A204.1 (cell line): ENCODE measurements around the gene SLC35B4.
A peak's percentile ranks its signal among the peaks of the same experiment; 100 is the strongest.

Experiments
- FAIRE-seq: peaks from 2 replicates; lab custom pipeline; 2012; peaks lifted over from hg19 to GRCh38; lab: Jason Lieb, UNC

The SLC35B4 gene, protein sequence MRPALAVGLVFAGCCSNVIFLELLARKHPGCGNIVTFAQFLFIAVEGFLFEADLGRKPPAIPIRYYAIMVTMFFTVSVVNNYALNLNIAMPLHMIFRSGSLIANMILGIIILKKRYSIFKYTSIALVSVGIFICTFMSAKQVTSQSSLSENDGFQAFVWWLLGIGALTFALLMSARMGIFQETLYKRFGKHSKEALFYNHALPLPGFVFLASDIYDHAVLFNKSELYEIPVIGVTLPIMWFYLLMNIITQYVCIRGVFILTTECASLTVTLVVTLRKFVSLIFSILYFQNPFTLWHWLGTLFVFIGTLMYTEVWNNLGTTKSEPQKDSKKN

GRCh38 chr7:134316539-134317344 is at the start of gene SLC35B4:
Gene SLC35B4 (minus strand): TSS chr7:134316930. CDS start chr7:134316751, 179 bp downstream.
- peak; percentile 97 for FAIRE-seq

- FAIRE-seq, result no peak
These were observed 49.8 kb upstream of the SLC35B4 start for GRCh38 chr7:134366481-134366880.

DNA sequence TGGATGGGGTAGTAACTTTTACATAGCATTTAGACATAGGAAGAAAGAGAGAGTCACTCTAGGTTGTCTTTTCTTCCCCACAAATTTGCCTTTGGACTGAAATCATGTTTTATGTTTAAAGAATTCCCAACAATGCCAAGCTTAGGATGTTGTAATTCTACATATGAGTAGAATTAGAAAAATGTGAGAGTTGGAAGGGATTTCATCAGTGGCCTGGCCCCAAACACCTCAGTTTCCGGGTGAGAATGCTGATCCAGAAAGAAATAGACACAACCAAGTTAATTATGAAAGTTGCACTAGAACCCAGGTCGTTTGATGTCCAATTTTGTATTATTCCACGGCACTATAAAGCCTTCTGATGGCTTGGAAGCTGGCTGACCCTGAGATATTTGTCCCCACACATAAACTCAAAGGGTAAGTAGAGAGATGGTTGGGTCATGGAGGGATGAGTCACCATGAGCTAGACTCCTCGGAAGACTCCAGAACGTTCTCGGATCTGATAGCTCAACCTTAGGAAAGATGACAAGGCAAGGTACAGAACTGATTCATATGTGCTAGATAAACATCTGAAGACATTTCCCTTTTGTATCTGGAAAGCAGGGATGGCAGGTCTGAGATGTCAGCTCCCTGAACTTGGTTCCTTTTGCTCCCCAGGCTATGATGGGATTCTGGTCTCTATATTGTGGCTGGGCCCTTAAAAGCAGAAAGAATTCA is 48.8 kb upstream of the SLC35B4 start:
- no peak for FAIRE-seq

GRCh38 chr7:134364619-134365037 is 47.9 kb upstream of the SLC35B4 start:
- no peak for FAIRE-seq

- no peak for FAIRE-seq
These were observed 46.1 kb upstream of the SLC35B4 start for GRCh38 chr7:134362587-134363483.

GRCh38 chr7:134359787-134360432 is 43.2 kb upstream of the SLC35B4 start:
- FAIRE-seq, result no peak

- FAIRE-seq, result no peak
These were observed 40.8 kb upstream of the SLC35B4 start for GRCh38 chr7:134357486-134357885.

DNA sequence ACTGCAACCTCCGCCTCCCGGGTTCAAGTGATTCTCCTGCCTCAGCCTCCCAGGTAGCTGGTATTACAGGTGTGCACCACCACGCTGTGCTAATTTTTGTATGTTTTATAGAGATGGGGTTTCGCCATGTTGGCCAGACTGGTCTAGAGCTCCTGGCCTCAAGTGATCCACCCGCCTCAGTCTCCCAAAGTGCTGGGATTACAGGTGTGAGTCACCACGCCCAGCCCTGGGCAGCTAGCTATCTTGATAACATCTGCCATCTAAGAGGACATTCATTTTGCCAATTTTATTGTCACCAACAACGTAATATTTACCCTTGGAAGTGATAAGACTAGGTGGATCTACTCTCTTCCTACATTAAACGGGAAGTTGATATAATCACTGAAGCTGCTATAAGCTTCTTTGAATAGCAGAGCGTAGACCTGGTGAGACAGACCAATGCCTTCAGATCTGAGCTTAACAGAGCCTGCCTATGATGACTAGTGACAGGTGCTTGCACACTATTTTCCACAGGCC is 39.7 kb upstream of the SLC35B4 start:
- no peak for FAIRE-seq

- FAIRE-seq, result no peak
These were observed 39.2 kb upstream of the SLC35B4 start for GRCh38 chr7:134355927-134356326.

GRCh38 chr7:134355004-134355525 is 38.3 kb upstream of the SLC35B4 start:
- FAIRE-seq, result no peak

DNA sequence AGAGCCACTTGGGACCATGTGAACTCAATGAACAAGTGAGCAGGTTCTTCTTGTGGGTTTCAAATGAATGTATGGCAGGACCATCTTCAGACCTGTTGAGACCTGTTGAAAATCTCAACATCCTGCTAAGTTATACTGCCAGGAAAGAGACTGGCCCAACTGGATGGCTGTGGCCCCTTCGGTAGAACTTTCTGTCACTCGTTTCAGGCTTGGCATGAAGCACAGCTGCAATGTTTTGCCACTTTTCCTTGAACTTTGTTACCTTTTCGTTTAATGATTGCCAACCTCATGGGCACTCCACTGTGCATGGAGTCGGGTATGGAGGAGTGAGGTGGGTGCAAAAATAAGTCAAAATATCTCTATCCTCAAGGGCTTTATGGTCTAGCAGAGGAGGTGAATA is 36.7 kb upstream of the SLC35B4 start:
- FAIRE-seq, result no peak

GRCh38 chr7:134351424-134351823 is 34.7 kb upstream of the SLC35B4 start:
- FAIRE-seq, result no peak

GRCh38 chr7:134350709-134351108 is 34.0 kb upstream of the SLC35B4 start:
- FAIRE-seq, result no peak

DNA sequence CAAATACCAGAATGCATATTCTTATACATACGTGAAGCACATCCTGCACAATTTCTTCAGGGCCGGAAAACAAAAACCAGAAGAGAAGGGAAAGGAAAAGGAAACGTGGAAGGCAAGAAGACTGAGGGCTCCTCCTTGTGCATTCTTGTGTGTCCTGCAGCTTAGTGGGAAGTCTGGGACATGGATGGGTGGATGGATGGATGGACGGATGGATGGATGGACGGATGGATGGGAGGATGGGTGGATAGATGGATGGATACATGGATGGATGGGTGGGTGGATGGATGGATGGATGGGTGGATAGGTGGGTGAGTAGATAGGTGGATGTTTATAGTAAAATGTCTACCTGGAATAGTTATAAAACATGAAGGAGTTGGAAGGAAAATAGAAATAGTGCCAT is 30.8 kb upstream of the SLC35B4 start:
- FAIRE-seq, result no peak

DNA sequence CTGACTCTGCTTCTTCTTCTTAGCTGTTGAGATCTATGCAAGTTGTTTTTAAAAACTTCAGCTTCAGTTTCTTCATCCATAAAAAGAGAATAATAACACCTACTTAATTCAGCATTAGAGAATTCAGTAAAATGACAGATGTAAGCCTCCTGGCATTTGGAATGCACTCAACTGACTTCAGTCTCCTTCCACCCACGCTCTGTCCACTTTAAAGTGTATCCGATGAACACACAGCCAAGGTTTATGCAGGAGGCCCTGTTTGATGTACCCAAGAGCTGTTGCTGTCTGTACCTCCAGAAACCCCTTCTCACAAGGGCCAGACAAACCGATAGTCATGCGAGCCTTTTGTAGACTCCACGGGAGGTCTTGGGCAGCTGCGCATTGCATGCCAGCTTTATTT is 27.1 kb upstream of the SLC35B4 start:
- FAIRE-seq, result no peak

DNA sequence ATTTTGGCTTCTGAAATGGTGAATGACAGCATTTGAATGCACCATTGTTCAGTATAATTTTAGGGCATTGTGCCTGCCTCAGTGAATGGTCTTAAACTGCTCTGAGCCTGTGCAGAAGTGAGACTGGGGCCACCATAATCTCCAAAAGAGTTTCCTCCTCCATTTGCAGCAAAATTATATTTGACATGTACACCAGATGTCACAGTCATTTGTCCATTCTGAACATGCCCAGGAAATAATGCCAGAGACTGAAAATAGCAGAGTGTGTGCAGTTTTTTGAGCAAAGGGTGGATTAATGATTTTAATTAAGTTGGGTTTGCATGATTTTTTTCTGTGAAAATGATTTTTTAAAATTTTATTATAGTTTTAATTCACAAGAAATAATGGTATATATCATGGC is 26.4 kb upstream of the SLC35B4 start:
- no peak for FAIRE-seq

DNA sequence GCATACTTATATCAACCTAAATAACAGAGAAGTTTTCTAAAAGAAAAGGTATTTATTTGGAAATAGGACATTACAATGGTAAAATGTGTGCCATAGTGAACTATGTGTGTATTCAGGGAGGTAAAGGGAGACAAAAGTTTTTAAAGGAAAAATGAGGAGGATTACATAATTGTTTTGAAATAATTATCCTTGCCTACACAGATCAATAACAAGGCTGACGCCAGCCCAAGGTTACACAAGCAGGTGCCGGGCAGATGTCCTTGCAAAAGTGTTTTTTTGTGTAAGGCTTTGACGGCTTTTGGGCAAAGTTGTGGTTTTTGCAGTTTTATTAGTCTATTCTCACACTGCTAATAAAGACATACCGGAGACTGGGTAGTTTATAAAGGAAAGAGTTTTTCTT is 22.7 kb upstream of the SLC35B4 start:
- no peak for FAIRE-seq

- no peak for FAIRE-seq
These were observed 21.2 kb upstream of the SLC35B4 start for GRCh38 chr7:134337980-134338379.

GRCh38 chr7:134334408-134334807 is 17.7 kb upstream of the SLC35B4 start:
- FAIRE-seq, result no peak

GRCh38 chr7:134333943-134334342 is 17.2 kb upstream of the SLC35B4 start:
- no peak for FAIRE-seq

GRCh38 chr7:134332892-134333291 is 16.2 kb upstream of the SLC35B4 start:
- no peak for FAIRE-seq
